Measurements from ENCODE around the gene HNRNPA3. TPM values are rescaled to one million over a fixed set of nuclear protein-coding genes. Genes with fewer than 3 reads are reported as not detected.

Gene HNRNPA3
- total and polyA plus RNA-seq, 2 experiments from 2014 or later = 151 to 290 TPM

DNA sequence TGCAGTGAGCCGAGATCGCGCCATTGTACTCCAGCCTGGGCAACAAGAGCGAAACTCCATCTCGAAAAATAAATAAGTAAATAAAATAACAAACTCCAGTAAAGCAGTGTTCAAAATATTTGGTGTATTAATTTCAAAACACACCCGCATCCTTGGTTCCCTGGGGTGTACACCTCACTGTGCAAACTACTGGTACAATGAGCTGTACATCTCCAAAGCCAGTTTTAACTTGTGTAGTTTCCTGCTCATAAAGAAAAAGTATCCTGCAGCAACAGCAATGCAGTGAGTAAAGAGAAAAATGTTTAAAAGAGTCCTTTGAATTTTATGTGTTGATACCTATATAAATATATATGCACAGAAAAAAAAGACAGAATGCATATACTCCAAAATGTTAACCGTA lies 56.3 kb downstream of the HNRNPA3 start:
- H3K4me1 Mint-ChIP-seq = peaks cover 44% of the 10 kb centered on the region
- Histone ChIP-seq H3F3A (replicated peaks; ENCODE audit: low read depth) (no peaks in the 10 kb centered on the region), H3K4me2 (no peak overlapping the region), H3K27ac (ENCODE audit: low read depth) (no peak overlapping the region), H3K36me3 (ENCODE audit: insufficient read depth) (no peaks in the 10 kb centered on the region), H4K20me1 (replicated peaks; ENCODE audit: insufficient read depth) (no peaks in the 10 kb centered on the region), H2AFZ (no peak overlapping the region), H3K9me2 (ENCODE audit: insufficient read depth) (no peaks in the 10 kb centered on the region), H3K27me3 (ENCODE audit: insufficient read depth) (no peaks in the 10 kb centered on the region), H3K79me2 (replicated peaks; ENCODE audit: insufficient read depth) (no peaks in the 10 kb centered on the region), H3K4me1 (ENCODE audit: insufficient read depth) (peaks cover 33% of the 10 kb centered on the region), H3K4me3 (no peak overlapping the region)
- no peaks in the 10 kb centered on the region for H3K9me3 Mint-ChIP-seq
- no peak overlapping the region for H3K4me3 Mint-ChIP-seq
- H3K36me3 Mint-ChIP-seq (ENCODE audit: low read depth) = no peaks in the 10 kb centered on the region
- peaks cover 7% of the 10 kb centered on the region for H3K27me3 Mint-ChIP-seq (ENCODE audit: insufficient read depth, low read depth, poor library complexity)
- TF ChIP-seq EZH2 (IDR thresholded peaks at IDR 0.05; ENCODE audit: low read depth, unreplicated experiment) (no peak), JUNB (IDR thresholded peaks at IDR 0.05; ENCODE audit: unreplicated experiment) (no peak), ZNF114 (CRISPR knock-in tag; IDR thresholded peaks at IDR 0.05) (no peak), EZH2phosphoT487 (IDR thresholded peaks at IDR 0.05; ENCODE audit: unreplicated experiment) (no peak), STAT1 (IDR thresholded peaks at IDR 0.05; ENCODE audit: unreplicated experiment) (no peak)
- TF ChIP-seq, protein P1, sequence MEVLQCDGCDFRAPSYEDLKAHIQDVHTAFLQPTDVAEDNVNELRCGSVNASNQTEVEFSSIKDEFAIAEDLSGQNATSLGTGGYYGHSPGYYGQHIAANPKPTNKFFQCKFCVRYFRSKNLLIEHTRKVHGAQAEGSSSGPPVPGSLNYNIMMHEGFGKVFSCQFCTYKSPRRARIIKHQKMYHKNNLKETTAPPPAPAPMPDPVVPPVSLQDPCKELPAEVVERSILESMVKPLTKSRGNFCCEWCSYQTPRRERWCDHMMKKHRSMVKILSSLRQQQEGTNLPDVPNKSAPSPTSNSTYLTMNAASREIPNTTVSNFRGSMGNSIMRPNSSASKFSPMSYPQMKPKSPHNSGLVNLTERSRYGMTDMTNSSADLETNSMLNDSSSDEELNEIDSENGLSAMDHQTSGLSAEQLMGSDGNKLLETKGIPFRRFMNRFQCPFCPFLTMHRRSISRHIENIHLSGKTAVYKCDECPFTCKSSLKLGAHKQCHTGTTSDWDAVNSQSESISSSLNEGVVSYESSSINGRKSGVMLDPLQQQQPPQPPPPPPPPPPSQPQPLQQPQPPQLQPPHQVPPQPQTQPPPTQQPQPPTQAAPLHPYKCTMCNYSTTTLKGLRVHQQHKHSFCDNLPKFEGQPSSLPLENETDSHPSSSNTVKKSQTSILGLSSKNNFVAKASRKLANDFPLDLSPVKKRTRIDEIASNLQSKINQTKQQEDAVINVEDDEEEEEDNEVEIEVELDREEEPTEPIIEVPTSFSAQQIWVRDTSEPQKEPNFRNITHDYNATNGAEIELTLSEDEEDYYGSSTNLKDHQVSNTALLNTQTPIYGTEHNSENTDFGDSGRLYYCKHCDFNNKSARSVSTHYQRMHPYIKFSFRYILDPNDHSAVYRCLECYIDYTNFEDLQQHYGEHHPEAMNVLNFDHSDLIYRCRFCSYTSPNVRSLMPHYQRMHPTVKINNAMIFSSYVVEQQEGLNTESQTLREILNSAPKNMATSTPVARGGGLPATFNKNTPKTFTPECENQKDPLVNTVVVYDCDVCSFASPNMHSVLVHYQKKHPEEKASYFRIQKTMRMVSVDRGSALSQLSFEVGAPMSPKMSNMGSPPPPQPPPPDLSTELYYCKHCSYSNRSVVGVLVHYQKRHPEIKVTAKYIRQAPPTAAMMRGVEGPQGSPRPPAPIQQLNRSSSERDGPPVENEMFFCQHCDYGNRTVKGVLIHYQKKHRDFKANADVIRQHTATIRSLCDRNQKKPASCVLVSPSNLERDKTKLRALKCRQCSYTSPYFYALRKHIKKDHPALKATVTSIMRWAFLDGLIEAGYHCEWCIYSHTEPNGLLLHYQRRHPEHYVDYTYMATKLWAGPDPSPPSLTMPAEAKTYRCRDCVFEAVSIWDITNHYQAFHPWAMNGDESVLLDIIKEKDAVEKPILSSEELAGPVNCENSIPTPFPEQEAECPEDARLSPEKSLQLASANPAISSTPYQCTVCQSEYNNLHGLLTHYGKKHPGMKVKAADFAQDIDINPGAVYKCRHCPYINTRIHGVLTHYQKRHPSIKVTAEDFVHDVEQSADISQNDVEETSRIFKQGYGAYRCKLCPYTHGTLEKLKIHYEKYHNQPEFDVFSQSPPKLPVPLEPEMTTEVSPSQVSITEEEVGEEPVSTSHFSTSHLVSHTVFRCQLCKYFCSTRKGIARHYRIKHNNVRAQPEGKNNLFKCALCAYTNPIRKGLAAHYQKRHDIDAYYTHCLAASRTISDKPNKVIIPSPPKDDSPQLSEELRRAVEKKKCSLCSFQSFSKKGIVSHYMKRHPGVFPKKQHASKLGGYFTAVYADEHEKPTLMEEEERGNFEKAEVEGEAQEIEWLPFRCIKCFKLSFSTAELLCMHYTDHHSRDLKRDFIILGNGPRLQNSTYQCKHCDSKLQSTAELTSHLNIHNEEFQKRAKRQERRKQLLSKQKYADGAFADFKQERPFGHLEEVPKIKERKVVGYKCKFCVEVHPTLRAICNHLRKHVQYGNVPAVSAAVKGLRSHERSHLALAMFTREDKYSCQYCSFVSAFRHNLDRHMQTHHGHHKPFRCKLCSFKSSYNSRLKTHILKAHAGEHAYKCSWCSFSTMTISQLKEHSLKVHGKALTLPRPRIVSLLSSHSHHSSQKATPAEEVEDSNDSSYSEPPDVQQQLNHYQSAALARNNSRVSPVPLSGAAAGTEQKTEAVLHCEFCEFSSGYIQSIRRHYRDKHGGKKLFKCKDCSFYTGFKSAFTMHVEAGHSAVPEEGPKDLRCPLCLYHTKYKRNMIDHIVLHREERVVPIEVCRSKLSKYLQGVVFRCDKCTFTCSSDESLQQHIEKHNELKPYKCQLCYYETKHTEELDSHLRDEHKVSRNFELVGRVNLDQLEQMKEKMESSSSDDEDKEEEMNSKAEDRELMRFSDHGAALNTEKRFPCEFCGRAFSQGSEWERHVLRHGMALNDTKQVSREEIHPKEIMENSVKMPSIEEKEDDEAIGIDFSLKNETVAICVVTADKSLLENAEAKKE (CRISPR knock-in tag; IDR thresholded peaks at IDR 0.05) = no peak
- TF ChIP-seq, protein P2, sequence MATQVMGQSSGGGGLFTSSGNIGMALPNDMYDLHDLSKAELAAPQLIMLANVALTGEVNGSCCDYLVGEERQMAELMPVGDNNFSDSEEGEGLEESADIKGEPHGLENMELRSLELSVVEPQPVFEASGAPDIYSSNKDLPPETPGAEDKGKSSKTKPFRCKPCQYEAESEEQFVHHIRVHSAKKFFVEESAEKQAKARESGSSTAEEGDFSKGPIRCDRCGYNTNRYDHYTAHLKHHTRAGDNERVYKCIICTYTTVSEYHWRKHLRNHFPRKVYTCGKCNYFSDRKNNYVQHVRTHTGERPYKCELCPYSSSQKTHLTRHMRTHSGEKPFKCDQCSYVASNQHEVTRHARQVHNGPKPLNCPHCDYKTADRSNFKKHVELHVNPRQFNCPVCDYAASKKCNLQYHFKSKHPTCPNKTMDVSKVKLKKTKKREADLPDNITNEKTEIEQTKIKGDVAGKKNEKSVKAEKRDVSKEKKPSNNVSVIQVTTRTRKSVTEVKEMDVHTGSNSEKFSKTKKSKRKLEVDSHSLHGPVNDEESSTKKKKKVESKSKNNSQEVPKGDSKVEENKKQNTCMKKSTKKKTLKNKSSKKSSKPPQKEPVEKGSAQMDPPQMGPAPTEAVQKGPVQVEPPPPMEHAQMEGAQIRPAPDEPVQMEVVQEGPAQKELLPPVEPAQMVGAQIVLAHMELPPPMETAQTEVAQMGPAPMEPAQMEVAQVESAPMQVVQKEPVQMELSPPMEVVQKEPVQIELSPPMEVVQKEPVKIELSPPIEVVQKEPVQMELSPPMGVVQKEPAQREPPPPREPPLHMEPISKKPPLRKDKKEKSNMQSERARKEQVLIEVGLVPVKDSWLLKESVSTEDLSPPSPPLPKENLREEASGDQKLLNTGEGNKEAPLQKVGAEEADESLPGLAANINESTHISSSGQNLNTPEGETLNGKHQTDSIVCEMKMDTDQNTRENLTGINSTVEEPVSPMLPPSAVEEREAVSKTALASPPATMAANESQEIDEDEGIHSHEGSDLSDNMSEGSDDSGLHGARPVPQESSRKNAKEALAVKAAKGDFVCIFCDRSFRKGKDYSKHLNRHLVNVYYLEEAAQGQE (IDR thresholded peaks at IDR 0.05; ENCODE audit: unreplicated experiment) = no peak
- H3K27ac Mint-ChIP-seq = no peak overlapping the region
- ATAC-seq (no peak), DNase-seq (ENCODE audit: low spot score) (no peak)
